Thyroid gland (tissue), 4 donors: Measurements from ENCODE around the gene CLSTN2. TPM values are rescaled to one million over a fixed set of nuclear protein-coding genes. Genes with fewer than 3 reads are reported as not detected.

Experiments
- DNase-seq, 2 donors: peaks; one replicate each; pipeline ENCODE4 v3.0.0-alpha.2; 2019
- H3K27ac ChIP-seq, 3 donors: fragments of 200-600 bp; sonication (generic); 1 replicate in 2 of 3; 2 replicates in 1 of 3; pipeline ENCODE4 v1.5.1; 2016 to 2019; ENCODE audit warnings: mild to moderate bottlenecking in 1 of 3, moderate library complexity in 1 of 3
- H3K27me3 ChIP-seq: fragments of 200-600 bp; sonication (generic); one replicate; pipeline ENCODE4 v1.5.1; 2019
- H3K36me3 ChIP-seq, 2 donors: fragments of 200-600 bp; sonication (generic); one replicate each; pipeline ENCODE4 v1.5.1; 2016 to 2019
- H3K4me1 ChIP-seq, 2 donors: fragments of 200-600 bp; sonication (generic); one replicate each; pipeline ENCODE4 v1.5.1; 2017 to 2019
- H3K4me3 ChIP-seq, 3 donors: fragments of 200-600 bp; sonication (generic); replicated peaks in 1 of 3; 1 replicate in 2 of 3; 2 replicates in 1 of 3; pipeline ENCODE4 v1.5.1; 2016; ENCODE audit warnings: mild to moderate bottlenecking in 1 of 3
- H3K9me3 ChIP-seq: fragments of 200-600 bp; sonication (generic); one replicate; pipeline ENCODE4 v1.5.1; 2017
- CTCF ChIP-seq, 6 experiments: fragments of 200-600 bp in 3 of 6; fragments of 450-650 bp in 3 of 6; sonication (generic) in 3 of 6; IDR thresholded peaks; one replicate each; pipeline ENCODE4 v1.5.1; 2016 to 2019; ENCODE audit warnings: antibody characterized with exemption in 6 of 6, mild to moderate bottlenecking in 2 of 6, inconsistent platforms in 1 of 6, moderate library complexity in 1 of 6
- POLR2A ChIP-seq, 2 donors: fragments of 450-650 bp; IDR thresholded peaks; one replicate each; pipeline ENCODE4 v1.6.1; 2017; ENCODE audit warnings: antibody characterized with exemption in 2 of 2, mild to moderate bottlenecking in 2 of 2, moderate library complexity in 1 of 2
- WGBS, 2 donors: methylation state at CpG; one replicate each; pipeline ENCODE4 v1.1.5; 2017; 5-methylcytosine and 5-hydroxymethylcytosine counted together
- intact Hi-C: fragments of 100-400 bp; cut with DNase I; formaldehyde crosslinking; loops from one replicate; pipeline ENCODE4 v1.15.1; 2023
- total RNA-seq, 4 donors: library from RNA; depleted of rRNA; stranded (reverse); fragments of >200 nt; gene quantifications; one replicate each; pipeline ENCODE4 v1.2.3, GENCODE V29; 2016

Gene CLSTN2
- total RNA-seq, 4 donors from 2014 or later = 9.7 to 32.9 (median 15.5) TPM

- Histone ChIP-seq H3K27ac (no peak overlapping the region), H3K36me3 (no peaks in the 10 kb centered on the region), H3K4me3 (no peak overlapping the region), H3K4me1 (no peaks in the 10 kb centered on the region), H3K27me3 (no peaks in the 10 kb centered on the region), H3K9me3 (no peaks in the 10 kb centered on the region)
- intact Hi-C loops = no loop called here
- no peak for DNase-seq
- TF ChIP-seq POLR2A (IDR thresholded peaks at IDR 0.05) (no peak), CTCF (IDR thresholded peaks at IDR 0.05) (no peak)
- WGBS, 2 donors = 86% methylated on average over 4 of the region's 4 CpGs
Observed at GRCh38 chr3:140349938-140350337, 415.0 kb downstream of the CLSTN2 start.

- Histone ChIP-seq H3K36me3 (no peaks in the 10 kb centered on the region), H3K27me3 (no peaks in the 10 kb centered on the region), H3K9me3 (no peaks in the 10 kb centered on the region), H3K27ac (no peak overlapping the region), H3K4me3 (no peak overlapping the region), H3K4me1 (no peaks in the 10 kb centered on the region)
- 65 to 78% methylated on average over 3 of the region's 3 CpGs for WGBS, 2 donors
- TF ChIP-seq POLR2A (IDR thresholded peaks at IDR 0.05) (no peak), CTCF (IDR thresholded peaks at IDR 0.05) (no peak)
- intact Hi-C loops = no loop called here
- DNase-seq = no peak
Observed at GRCh38 chr3:140351466-140351865, 416.5 kb downstream of the CLSTN2 start.

GRCh38 chr3:140355481-140355880 lies 420.5 kb downstream of the CLSTN2 start:
- TF ChIP-seq POLR2A (IDR thresholded peaks at IDR 0.05) (no peak), CTCF (IDR thresholded peaks at IDR 0.05) (no peak)
- Histone ChIP-seq H3K27ac (no peak overlapping the region), H3K9me3 (no peaks in the 10 kb centered on the region), H3K36me3 (no peaks in the 10 kb centered on the region), H3K27me3 (no peaks in the 10 kb centered on the region), H3K4me3 (no peak overlapping the region), H3K4me1 (peaks cover 0 to 7% of the 10 kb centered on the region in 2 donors)
- DNase-seq = no peak
- 88 to 91% methylated on average over 3 of the region's 3 CpGs for WGBS, 2 donors
- intact Hi-C loops = no loop called here

GRCh38 chr3:140358686-140359085 lies 423.7 kb downstream of the CLSTN2 start:
- Histone ChIP-seq H3K4me1 (peaks cover 0 to 7% of the 10 kb centered on the region in 2 donors), H3K27me3 (no peaks in the 10 kb centered on the region), H3K9me3 (no peaks in the 10 kb centered on the region), H3K4me3 (no peak overlapping the region), H3K36me3 (no peaks in the 10 kb centered on the region), H3K27ac (no peak overlapping the region)
- peak; percentile 33 to 62 for DNase-seq
- TF ChIP-seq POLR2A (IDR thresholded peaks at IDR 0.05) = no peak
- TF ChIP-seq CTCF (IDR thresholded peaks at IDR 0.05) = no peak
- 31 to 45% methylated on average over 3 of the region's 3 CpGs for WGBS, 2 donors
- intact Hi-C loops = no loop called here

GRCh38 chr3:140359233-140359995 lies 424.4 kb downstream of the CLSTN2 start:
- Histone ChIP-seq H3K36me3 (no peaks in the 10 kb centered on the region), H3K4me1 (peaks cover 0 to 7% of the 10 kb centered on the region in 2 donors), H3K4me3 (no peak overlapping the region), H3K27ac (no peak overlapping the region), H3K27me3 (no peaks in the 10 kb centered on the region), H3K9me3 (no peaks in the 10 kb centered on the region)
- WGBS, 2 donors = 48 to 76% methylated on average over 5 of the region's 5 CpGs
- intact Hi-C loops = no loop called here
- TF ChIP-seq CTCF (IDR thresholded peaks at IDR 0.05) (no peak), POLR2A (IDR thresholded peaks at IDR 0.05) (no peak)
- no peak for DNase-seq
